GM12878 (cell line): ENCODE measurements around the gene PLSCR3. TPM values are rescaled to one million over a fixed set of nuclear protein-coding genes. Genes with fewer than 3 reads are reported as not detected.

Experiments used
- ATAC-seq: fragments of 200-7000 bp; cut with Tn5 transposase; 3 replicates; pipeline ENCODE4 v1.9.1; 2020; ENCODE audit warnings: mild to moderate bottlenecking, moderate library complexity
- BruUV-seq: library from RNA; stranded (reverse); fragments of 400-500 nt; replicated peaks from 2 replicates; lab custom pipeline; 2021; lab: Mats Ljungman, UMichigan
- CTCF ChIA-PET: fragments of 300-600 bp; sonication (Branson Sonifier 250); formaldehyde crosslinking; extraction: SDS; loops from one replicate; lab custom pipeline; 2021; ENCODE audit warnings: inconsistent platforms; lab: Yijun Ruan, JAX
- POLR2A ChIA-PET: fragments of 350-600 bp; formaldehyde crosslinking; extraction: SDS; loops from one replicate; lab custom pipeline; 2021; ENCODE audit warnings: inconsistent platforms; lab: Charles Lee
- RAD21 ChIA-PET: fragments of 300-600 bp; sonication (Branson Sonifier 250); formaldehyde crosslinking; loops from one replicate; lab custom pipeline; 2023; ENCODE audit warnings: antibody characterized with exemption; ENCODE audit not compliant: unreplicated experiment; lab: Charles Lee
- SMC1A ChIA-PET: fragments of 300-600 bp; sonication (Branson Sonifier 250); formaldehyde crosslinking; loops from one replicate; lab custom pipeline; 2023; ENCODE audit not compliant: unreplicated experiment, uncharacterized antibody; lab: Charles Lee
- DNase-seq: peaks from one replicate; pipeline ENCODE4 v3.0.0-alpha.2; 2011; ENCODE audit warnings: low read depth, low spot score
- FAIRE-seq: peaks from 3 replicates; lab custom pipeline; 2011; peaks lifted over from hg19 to GRCh38; lab: Jason Lieb, UNC
- H2AFZ ChIP-seq: 2 replicates; pipeline ENCODE4 v1.6.0; 2011; ENCODE audit warnings: low read depth, low read length, control low read depth; ENCODE audit not compliant: control insufficient read depth
- H3K27ac ChIP-seq: 2 replicates; pipeline ENCODE4 v1.5.1; 2011; ENCODE audit warnings: control low read depth; ENCODE audit not compliant: control insufficient read depth, insufficient read depth
- H3K27me3 ChIP-seq, 2 experiments: replicated peaks in 1 of 2; 2 replicates each; pipeline versions ENCODE4 v1.6.0 to v1.6.1; 2011; ENCODE audit warnings: low read length in 1 of 2; ENCODE audit not compliant: control insufficient read depth in 2 of 2, insufficient read depth in 2 of 2
- H3K36me3 ChIP-seq, 2 experiments: 2 replicates each; pipeline ENCODE4 v1.5.1; 2011; ENCODE audit warnings: low read length in 1 of 2; ENCODE audit not compliant: control insufficient read depth in 2 of 2, insufficient read depth in 2 of 2
- H3K4me1 ChIP-seq: 2 replicates; pipeline ENCODE4 v1.6.1; 2011; ENCODE audit warnings: mild to moderate bottlenecking, low read length, moderate library complexity, mixed read lengths; ENCODE audit not compliant: control insufficient read depth, insufficient read depth
- H3K4me2 ChIP-seq: 2 replicates; pipeline ENCODE4 v1.6.0; 2011; ENCODE audit warnings: control low read depth; ENCODE audit not compliant: control insufficient read depth, insufficient read depth
- H3K4me3 ChIP-seq: fragments of 200-600 bp; sonication (generic); 2 replicates; pipeline ENCODE4 v1.5.1; 2016
- H3K79me2 ChIP-seq: 2 replicates; pipeline ENCODE4 v1.6.0; 2011; ENCODE audit warnings: low read length; ENCODE audit not compliant: control insufficient read depth, insufficient read depth
- H3K9ac ChIP-seq: 2 replicates; pipeline ENCODE4 v1.8.0; 2011; ENCODE audit warnings: low read length, control low read depth, mixed read lengths; ENCODE audit not compliant: control insufficient read depth, insufficient read depth
- H3K9me3 ChIP-seq: replicated peaks from 3 replicates; pipeline ENCODE4 v1.5.1; 2011; ENCODE audit warnings: mild to moderate bottlenecking, low read length; ENCODE audit not compliant: control insufficient read depth, insufficient read depth
- H4K20me1 ChIP-seq: 2 replicates; pipeline ENCODE4 v1.6.0; 2011; ENCODE audit not compliant: control insufficient read depth, insufficient read depth
- CUX1 ChIP-seq: IDR thresholded peaks from 2 replicates; pipeline ENCODE4 v1.6.1; 2012; ENCODE audit warnings: improper control_type of control experiment, low read depth, low read length; ENCODE audit not compliant: insufficient replicate concordance
- JUNB ChIP-seq: IDR thresholded peaks from 2 replicates; pipeline ENCODE4 v1.6.1; 2016; ENCODE audit warnings: antibody characterized with exemption, mild to moderate bottlenecking
- MEF2B ChIP-seq: fragments of 450-650 bp; IDR thresholded peaks from 2 replicates; pipeline ENCODE4 v1.6.1; 2018; ENCODE audit warnings: mild to moderate bottlenecking, moderate library complexity; ENCODE audit not compliant: partially characterized antibody, poor library complexity, severe bottlenecking
- MYC ChIP-seq: IDR thresholded peaks from 2 replicates; pipeline ENCODE4 v1.6.1; 2011; ENCODE audit warnings: mild to moderate bottlenecking, low read length, moderate library complexity, inconsistent platforms; ENCODE audit not compliant: insufficient read depth, insufficient replicate concordance, insufficient read length, severe bottlenecking
- NFXL1 ChIP-seq: fragments of 450-650 bp; IDR thresholded peaks from 2 replicates; pipeline ENCODE4 v1.6.1; 2017; ENCODE audit warnings: antibody characterized with exemption, mild to moderate bottlenecking, borderline replicate concordance
- NFYA ChIP-seq: IDR thresholded peaks from 2 replicates; pipeline ENCODE4 v1.6.1; 2011; ENCODE audit warnings: low read depth, mild to moderate bottlenecking, low read length, improper control_type of control experiment, borderline replicate concordance
- PKNOX1 ChIP-seq: fragments of 450-650 bp; IDR thresholded peaks from 2 replicates; pipeline ENCODE4 v1.6.1; 2016; ENCODE audit warnings: mild to moderate bottlenecking
- POLR2AphosphoS5 ChIP-seq: IDR thresholded peaks from 2 replicates; pipeline ENCODE4 v1.6.1; 2011; ENCODE audit warnings: mild to moderate bottlenecking, low read length, inconsistent platforms
- RAD51 ChIP-seq: fragments of 450-650 bp; IDR thresholded peaks from 2 replicates; pipeline ENCODE4 v1.6.1; 2016; ENCODE audit warnings: moderate library complexity, mild to moderate bottlenecking, inconsistent platforms
- RCOR1 ChIP-seq: conservative IDR thresholded peaks from 2 replicates; pipeline ENCODE4 v1.6.1; 2012; ENCODE audit warnings: low read depth, low read length, improper control_type of control experiment
- SIN3A ChIP-seq: IDR thresholded peaks from 2 replicates; pipeline ENCODE4 v1.6.1; 2012; ENCODE audit warnings: low read depth, low read length, improper control_type of control experiment
- ZBTB4 ChIP-seq: fragments of 450-650 bp; formaldehyde crosslinking; IDR thresholded peaks from 2 replicates; pipeline ENCODE4 v1.4.0; 2022; ENCODE audit warnings: mild to moderate bottlenecking, moderate library complexity
- ZNF274 ChIP-seq: IDR thresholded peaks from one replicate; pipeline ENCODE4 v1.8.0; 2011; ENCODE audit not compliant: insufficient read length, insufficient read depth
- WGBS: methylation state at CpG from one replicate; pipeline ENCODE4 v1.1.6; 2016; ENCODE audit warnings: low lambda C conversion rate; ENCODE audit not compliant: insufficient replicate concordance, insufficient coverage; ENCODE audit errors: missing lambda C conversion rate; 5-methylcytosine and 5-hydroxymethylcytosine counted together
- in situ Hi-C: fragments of 300-500 bp; cut with MboI; formaldehyde crosslinking; loops from 9 replicates; pipeline ENCODE4 v1.14.3; 2018; ENCODE audit warnings: mixed read lengths
- intact Hi-C: fragments of 100-400 bp; cut with micrococcal nuclease; formaldehyde crosslinking; loops from one replicate; pipeline ENCODE4 v1.14.2; 2022; ENCODE audit not compliant: unreplicated experiment
- polyA plus RNA-seq, 11 experiments: library from polyadenylated mRNA; depleted of rRNA in 4 of 11; unstranded in 6 of 11; stranded (reverse) in 5 of 11; fragments of >200 nt; fragmentation: Nextera tagmentation in 4 of 11; fragmentation: Illumina TruSeq in 1 of 11; extraction: Ambion mirVana in 4 of 11; extraction: Trizol in 1 of 11; gene quantifications; 1 replicate in 1 of 11; 2 replicates in 10 of 11; pipeline versions ENCODE4 v1.2.1 to v1.2.3, GENCODE V29; 2011 to 2016; ENCODE audit warnings: inconsistent platforms in 2 of 11, missing spikeins in 2 of 11, low read depth in 1 of 11
- total RNA-seq, 4 experiments: library from RNA; depleted of rRNA in 3 of 4; stranded (reverse); fragments of >200 nt in 3 of 4; fragmentation: Illumina TruSeq in 1 of 4; extraction: Trizol in 1 of 4; gene quantifications; 2 replicates each; pipeline versions ENCODE4 v1.2.1 to v1.2.3, GENCODE V29; 2013 to 2021

PLSCR3 gene
- total and polyA plus RNA-seq, 10 of the 15 experiments (the other 5 are each of a cell fraction or from before 2014, with no cell fraction given): 9.9 to 51.4 (median 43.4) TPM

- ATAC-seq (no peak), DNase-seq (no peak), FAIRE-seq (no peak)
- ChIA-PET SMC1A (interaction anchor here (0.9 to 2.4 kb wide), 9 partner anchors 20 to 331 kb away, joined by 3 to 10 read pairs (median 7); partner anchors contain the start of genes ACAP1, TMEM256, TP53 and WRAP53), CTCF (interaction anchor here (0.8 to 4.0 kb wide), 32 partner anchors 11 to 331 kb away, joined by 3 to 58 read pairs (median 5); partner anchors contain the start of genes ACAP1, CD68, MPDU1 and SAT2), POLR2A (interaction anchor here (0.6 to 1.3 kb wide), 2 partner anchors 79 to 264 kb away, joined by 3 to 9 read pairs; partner anchors contain the start of gene TMEM102), RAD21 (interaction anchor here (1.2 to 3.6 kb wide), 7 partner anchors 79 to 331 kb away, joined by 3 to 31 read pairs (median 8); partner anchors contain the start of genes MPDU1, TMEM102, TNFSF13 and WRAP53)
- intact Hi-C loops (loop anchor here (2.0 kb wide), 1 partner anchor 204 kb away; the partner anchor contains the start of gene SENP3), in situ Hi-C loops (no loop called here)
- Histone ChIP-seq H3K4me3 (no peak overlapping the region), H3K79me2 (peaks cover 7% of the 10 kb centered on the region), H3K9me3 (no peaks in the 10 kb centered on the region), H4K20me1 (no peaks in the 10 kb centered on the region), H3K36me3 (no peaks in the 10 kb centered on the region), H3K4me2 (no peak overlapping the region), H3K4me1 (peaks cover 18% of the 10 kb centered on the region), H3K9ac (no peak overlapping the region), H3K27ac (no peak overlapping the region), H2AFZ (no peak overlapping the region), H3K27me3 (no peaks in the 10 kb centered on the region)
- no TSS peak for BruUV-seq
- no peak for TF ChIP-seq SIN3A
- no peak for TF ChIP-seq ZNF274
- TF ChIP-seq CUX1: no peak
- TF ChIP-seq MYC: no peak
- no peak for TF ChIP-seq PKNOX1
- no peak for TF ChIP-seq RAD51
- TF ChIP-seq POLR2AphosphoS5: no peak
- TF ChIP-seq JUNB: no peak
- no peak for TF ChIP-seq NFXL1
- TF ChIP-seq MEF2B: no peak
- TF ChIP-seq RCOR1: no peak
- no peak for TF ChIP-seq ZBTB4 (CRISPR knock-in tag)
- TF ChIP-seq NFYA: no peak
- WGBS: 65% methylated on average over 8 of the region's 8 CpGs
Observed at GRCh38 chr17:7356756-7357155, 37.6 kb downstream of the PLSCR3 start.
